ENCODE measurements around the gene SHBG. TPM values are rescaled to one million over a fixed set of nuclear protein-coding genes. Genes with fewer than 3 reads are reported as not detected.

The SHBG gene
- total RNA-seq, 1 experiment from 2014 or later = 0.23 TPM

Other genes starting within 250 kb of the SHBG start
- gene TNK1, start 249.0 kb upstream of the SHBG start, total RNA-seq (2014; rRNA removed) = 0.06 TPM in 1 of 2 replicates, not detected in the other
- 38.1 and 54.4 TPM in 2 replicates for gene PLSCR3, start 235.6 kb upstream of the SHBG start, total RNA-seq (2014; rRNA removed)
- gene TMEM256, start 226.0 kb upstream of the SHBG start, total RNA-seq (2014; rRNA removed) = 65.1 and 88.9 TPM in 2 replicates
- gene NLGN2, start 222.3 kb upstream of the SHBG start, total RNA-seq (2014; rRNA removed) = 7.6 and 8.3 TPM in 2 replicates
- not detected in 2 replicates for gene SPEM1, start 209.8 kb upstream of the SHBG start, total RNA-seq (2014; rRNA removed)
- gene SPEM2, start 204.5 kb upstream of the SHBG start, total RNA-seq (2014; rRNA removed) = not detected in 2 replicates
- not detected in 2 replicates for gene SPEM3, start 201.3 kb upstream of the SHBG start, total RNA-seq (2014; rRNA removed)
- 0.75 and 0.90 TPM in 2 replicates for gene TMEM102, start 194.7 kb upstream of the SHBG start, total RNA-seq (2014; rRNA removed)
- gene FGF11, start 190.6 kb upstream of the SHBG start, total RNA-seq (2014; rRNA removed) = 23.4 and 23.8 TPM in 2 replicates
- gene CHRNB1, start 185.1 kb upstream of the SHBG start, total RNA-seq (2014; rRNA removed) = 51.9 and 60.3 TPM in 2 replicates
- gene ZBTB4, start 150.5 kb upstream of the SHBG start, total RNA-seq (2014; rRNA removed) = 25.3 and 27.8 TPM in 2 replicates
- not detected in 2 replicates for gene SLC35G6, start 148.7 kb upstream of the SHBG start, total RNA-seq (2014; rRNA removed)
- 63.7 and 81.4 TPM in 2 replicates for gene POLR2A, start 145.8 kb upstream of the SHBG start, total RNA-seq (2014; rRNA removed)
- 14.8 and 20.7 TPM in 2 replicates for gene TNFSF12, start 81.1 kb upstream of the SHBG start, total RNA-seq (2014; rRNA removed)
- not detected in 2 replicates for gene TNFSF13, start 71.4 kb upstream of the SHBG start, total RNA-seq (2014; rRNA removed)
- gene SENP3, start 68.2 kb upstream of the SHBG start, total RNA-seq (2014; rRNA removed) = 108 and 131 TPM in 2 replicates
- 48.2 and 56.4 TPM in 2 replicates for gene CD68, start 50.5 kb upstream of the SHBG start, total RNA-seq (2014; rRNA removed)
- 371 and 379 TPM in 2 replicates for gene MPDU1, start 46.3 kb upstream of the SHBG start, total RNA-seq (2014; rRNA removed)
- 0.96 and 2.0 TPM in 2 replicates for gene SOX15, start 40.0 kb upstream of the SHBG start, total RNA-seq (2014; rRNA removed)
- 49.4 and 51.8 TPM in 2 replicates for gene FXR2, start 15.2 kb upstream of the SHBG start, total RNA-seq (2014; rRNA removed)
- gene SAT2, start 2.3 kb upstream of the SHBG start, total RNA-seq (2014; rRNA removed) = 37.8 and 48.0 TPM in 2 replicates
- not detected in 2 replicates for gene ATP1B2, start 20.8 kb downstream of the SHBG start, total RNA-seq (2014; rRNA removed)
- gene TP53, start 57.4 kb downstream of the SHBG start, total RNA-seq (2014; rRNA removed) = 34.8 and 35.5 TPM in 2 replicates
- 18.2 and 20.0 TPM in 2 replicates for gene WRAP53, start 58.3 kb downstream of the SHBG start, total RNA-seq (2014; rRNA removed)
- 0.75 and 0.90 TPM in 2 replicates for gene EFNB3, start 75.1 kb downstream of the SHBG start, total RNA-seq (2014; rRNA removed)
- not detected in 2 replicates for gene DNAH2, start 87.6 kb downstream of the SHBG start, total RNA-seq (2014; rRNA removed)
- 1.8 and 2.1 TPM in 2 replicates for gene KDM6B, start 204.1 kb downstream of the SHBG start, total RNA-seq (2014; rRNA removed)
- gene TMEM88, start 224.9 kb downstream of the SHBG start, total RNA-seq (2014; rRNA removed) = 1.1 TPM in 1 of 2 replicates, not detected in the other
- gene NAA38, start 227.4 kb downstream of the SHBG start, total RNA-seq (2014; rRNA removed) = 80.8 and 89.6 TPM in 2 replicates
- gene CYB5D1, start 227.9 kb downstream of the SHBG start, total RNA-seq (2014; rRNA removed) = 5.6 and 7.8 TPM in 2 replicates

All from LHCN-M2 (cell line).